ENCODE results near the gene IDH3G. TPM values are rescaled to one million over a fixed set of nuclear protein-coding genes. Genes with fewer than 3 reads are reported as not detected.

Gene IDH3G
- total RNA-seq, 1 donor from 2014 or later: 62.2 TPM

DNA sequence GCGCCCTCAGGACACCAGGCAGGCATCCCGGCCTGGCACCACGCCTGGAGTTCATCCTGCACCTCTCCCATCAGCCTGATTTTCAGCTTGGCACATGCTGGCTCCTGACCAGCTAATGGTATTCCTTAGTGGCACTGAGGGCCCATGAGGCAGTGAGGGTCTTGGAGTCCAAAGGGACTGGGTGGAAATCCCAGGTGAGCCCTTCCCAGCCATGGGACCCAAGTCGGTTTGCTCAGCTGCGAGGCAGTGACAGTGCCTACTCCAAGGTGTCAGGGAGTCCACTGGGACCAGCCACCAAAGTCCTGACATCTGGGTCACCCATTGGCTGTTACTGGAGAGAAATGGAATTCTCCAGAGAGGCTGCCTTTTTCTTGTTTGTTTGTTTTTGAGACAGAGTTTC, 5.2 kb upstream of the IDH3G start:
- TF ChIP-seq, protein P1, sequence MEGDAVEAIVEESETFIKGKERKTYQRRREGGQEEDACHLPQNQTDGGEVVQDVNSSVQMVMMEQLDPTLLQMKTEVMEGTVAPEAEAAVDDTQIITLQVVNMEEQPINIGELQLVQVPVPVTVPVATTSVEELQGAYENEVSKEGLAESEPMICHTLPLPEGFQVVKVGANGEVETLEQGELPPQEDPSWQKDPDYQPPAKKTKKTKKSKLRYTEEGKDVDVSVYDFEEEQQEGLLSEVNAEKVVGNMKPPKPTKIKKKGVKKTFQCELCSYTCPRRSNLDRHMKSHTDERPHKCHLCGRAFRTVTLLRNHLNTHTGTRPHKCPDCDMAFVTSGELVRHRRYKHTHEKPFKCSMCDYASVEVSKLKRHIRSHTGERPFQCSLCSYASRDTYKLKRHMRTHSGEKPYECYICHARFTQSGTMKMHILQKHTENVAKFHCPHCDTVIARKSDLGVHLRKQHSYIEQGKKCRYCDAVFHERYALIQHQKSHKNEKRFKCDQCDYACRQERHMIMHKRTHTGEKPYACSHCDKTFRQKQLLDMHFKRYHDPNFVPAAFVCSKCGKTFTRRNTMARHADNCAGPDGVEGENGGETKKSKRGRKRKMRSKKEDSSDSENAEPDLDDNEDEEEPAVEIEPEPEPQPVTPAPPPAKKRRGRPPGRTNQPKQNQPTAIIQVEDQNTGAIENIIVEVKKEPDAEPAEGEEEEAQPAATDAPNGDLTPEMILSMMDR (conservative IDR thresholded peaks at IDR 0.05; ENCODE audit: low read depth, low read length): no peak
- no peak for DNase-seq (ENCODE audit: low read depth)
- H3K4me3 ChIP-seq (ENCODE audit: low read depth, low read length): no peak overlapping the region

DNA sequence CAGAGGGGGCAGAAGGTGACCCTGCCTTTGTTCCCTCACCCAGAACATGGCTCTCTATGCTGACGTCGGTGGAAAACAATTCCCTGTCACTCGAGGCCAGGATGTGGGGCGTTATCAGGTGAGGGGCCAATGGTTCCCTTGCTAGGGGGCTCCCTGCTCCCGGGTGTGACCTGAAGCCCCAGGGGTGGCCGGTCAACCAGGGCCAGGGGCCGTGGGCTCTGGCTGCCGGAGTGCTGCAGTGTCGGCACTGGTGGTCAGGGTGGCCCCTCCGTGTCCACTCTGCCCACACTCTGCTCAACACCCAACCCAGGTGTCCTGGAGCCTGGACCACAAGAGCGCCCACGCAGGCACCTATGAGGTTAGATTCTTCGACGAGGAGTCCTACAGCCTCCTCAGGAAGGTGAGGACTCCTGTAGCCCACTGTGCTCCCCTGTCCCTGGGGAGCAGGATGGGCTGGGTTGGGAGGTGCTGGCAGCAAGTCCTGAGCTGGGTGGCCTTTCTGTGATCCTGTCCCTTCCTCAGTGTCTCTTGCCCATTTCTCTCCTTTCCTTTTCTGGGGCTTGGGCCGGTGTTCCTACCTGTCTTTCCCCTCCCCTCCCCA, 3.3 kb upstream of the IDH3G start:
- TF ChIP-seq, protein P1 (conservative IDR thresholded peaks at IDR 0.05; ENCODE audit: low read depth, low read length): no peak
- no peak for DNase-seq (ENCODE audit: low read depth)
- H3K4me3 ChIP-seq (ENCODE audit: low read depth, low read length): no peak overlapping the region

DNA sequence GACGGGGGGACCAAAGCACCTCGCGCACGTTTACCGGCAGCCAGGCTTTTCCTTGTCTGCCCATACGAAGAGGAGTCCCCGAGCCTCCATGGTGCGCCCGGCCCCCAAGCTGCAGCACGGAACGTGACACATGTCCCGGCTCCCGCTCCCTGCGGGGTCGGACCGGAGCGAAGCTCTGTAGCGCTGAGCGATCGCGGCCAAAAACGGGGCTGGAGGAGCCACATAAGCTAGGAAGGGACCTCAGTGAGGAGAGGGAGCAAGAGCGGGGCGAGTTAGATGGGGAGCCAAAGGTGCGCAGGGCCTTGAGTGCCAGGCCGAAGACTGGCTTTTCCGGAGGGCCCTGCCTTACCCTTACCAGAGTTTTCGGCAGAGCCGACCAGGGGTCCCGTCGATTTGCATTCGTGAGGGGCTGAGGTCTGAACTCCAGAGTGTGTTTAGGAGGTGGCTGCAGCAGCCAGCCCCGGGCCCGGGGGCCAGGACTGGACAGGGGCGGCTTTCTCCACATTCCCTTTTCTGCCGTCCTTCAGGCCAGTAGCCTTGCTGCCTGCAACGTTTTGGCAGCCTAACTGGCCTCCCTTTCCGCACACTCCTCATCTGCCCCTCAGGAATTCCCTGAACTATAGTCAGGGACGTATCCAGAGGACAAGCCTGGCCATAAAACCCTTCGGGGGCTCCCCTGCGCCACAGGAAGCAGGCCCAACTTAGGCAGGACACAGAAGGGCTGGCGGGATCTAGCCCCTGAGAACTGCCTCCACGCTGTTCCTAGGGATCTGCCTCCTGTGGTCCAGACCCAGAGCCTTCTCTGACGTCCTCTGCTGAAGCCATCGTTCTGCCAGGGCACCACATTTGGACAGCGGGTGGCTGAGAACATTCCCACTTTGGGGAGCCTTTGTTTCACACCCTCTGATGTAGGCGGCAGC, 982 bp upstream of the IDH3G start:
- H3K4me3 ChIP-seq (ENCODE audit: low read depth, low read length): peak overlapping the region; percentile 69
- TF ChIP-seq, protein P1 (conservative IDR thresholded peaks at IDR 0.05; ENCODE audit: low read depth, low read length): no peak
- DNase-seq (ENCODE audit: low read depth): no peak

DNA sequence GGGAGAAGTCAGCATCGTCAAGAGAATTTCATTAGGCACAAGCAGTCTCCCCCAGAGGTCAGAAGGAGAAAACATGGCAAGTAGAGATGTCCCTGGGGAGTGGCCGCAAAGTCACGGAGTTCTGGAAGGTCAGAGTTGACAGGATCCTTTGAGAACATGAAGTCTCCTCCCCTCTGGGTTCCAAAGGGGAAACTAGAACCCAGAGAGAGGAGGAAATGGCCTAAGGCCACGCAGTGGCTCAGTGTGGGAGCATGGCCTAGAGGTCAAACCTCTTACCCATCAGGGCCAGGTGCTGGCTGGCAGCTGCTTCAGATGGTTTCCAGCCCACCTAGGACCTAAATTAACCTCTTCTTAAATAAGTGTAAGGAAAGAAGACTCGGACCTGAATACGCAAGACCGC, 884 bp downstream of the IDH3G start:
- no peak for DNase-seq (ENCODE audit: low read depth)
- TF ChIP-seq, protein P1 (conservative IDR thresholded peaks at IDR 0.05; ENCODE audit: low read depth, low read length): no peak
- H3K4me3 ChIP-seq (ENCODE audit: low read depth, low read length): peak overlapping the region; percentile 69

DNA sequence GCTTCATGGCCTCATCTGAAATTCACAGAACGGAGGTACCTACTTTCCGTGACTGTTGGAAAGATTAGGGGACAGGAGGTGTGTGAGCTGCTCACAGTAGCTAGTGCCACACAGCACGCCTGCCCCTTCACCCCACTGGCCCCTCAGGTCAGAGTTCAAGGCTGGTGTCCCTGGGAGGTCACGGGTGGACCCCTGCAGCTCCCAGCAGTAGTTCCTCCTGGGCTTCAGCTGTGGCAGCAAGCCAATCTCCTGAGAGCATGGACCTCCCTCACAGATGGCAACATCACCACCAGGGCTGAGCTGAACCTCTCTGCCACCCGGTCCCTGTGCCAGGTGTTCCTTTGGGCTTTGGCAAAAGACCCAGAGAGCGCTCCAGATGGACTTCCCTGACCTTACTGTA, 1.8 kb downstream of the IDH3G start:
- no peak overlapping the region for H3K4me3 ChIP-seq (ENCODE audit: low read depth, low read length)
- TF ChIP-seq, protein P1 (conservative IDR thresholded peaks at IDR 0.05; ENCODE audit: low read depth, low read length): no peak
- DNase-seq (ENCODE audit: low read depth): no peak

DNA sequence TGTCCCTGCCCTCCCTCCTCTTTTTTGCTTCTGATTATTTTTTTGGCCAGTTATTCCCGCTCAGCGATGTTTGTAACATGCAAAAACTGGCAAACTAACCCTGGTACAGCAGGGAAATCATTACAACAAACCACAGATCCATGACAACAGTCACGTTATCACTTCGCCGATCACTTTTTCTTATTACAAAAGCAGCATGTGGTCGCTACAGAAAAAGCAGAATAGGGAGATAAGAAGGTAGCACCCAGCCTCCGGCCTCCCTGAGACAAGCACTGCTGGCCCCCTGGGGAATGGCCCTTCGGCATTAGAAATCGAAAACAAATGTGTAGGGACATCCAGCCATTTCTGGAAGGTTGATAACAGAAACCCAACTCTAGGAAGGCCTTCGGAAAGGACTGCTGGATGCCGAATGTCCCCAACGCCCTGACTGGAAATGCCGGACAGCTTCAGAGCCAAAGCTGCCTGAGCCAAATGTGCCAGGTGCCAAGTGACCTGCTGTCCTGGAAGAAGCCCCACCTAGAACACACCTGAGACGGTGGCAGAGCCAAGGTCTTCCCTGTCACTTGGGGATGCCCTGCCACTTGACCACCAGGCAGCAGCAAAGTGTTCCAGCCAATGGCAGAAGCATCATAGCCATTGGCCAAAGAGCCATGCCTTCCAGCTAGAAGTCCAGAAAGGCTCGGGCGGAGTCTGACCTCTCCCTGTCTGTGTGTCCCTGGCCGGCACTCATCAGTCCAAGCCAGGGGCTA, 2.9 kb downstream of the IDH3G start:
- no peak for DNase-seq (ENCODE audit: low read depth)
- TF ChIP-seq, protein P1 (conservative IDR thresholded peaks at IDR 0.05; ENCODE audit: low read depth, low read length): no peak
- H3K4me3 ChIP-seq (ENCODE audit: low read depth, low read length): no peak overlapping the region
